PC-3 (cell line): ENCODE results near the gene FCN3. TPM values are rescaled to one million over a fixed set of nuclear protein-coding genes. Genes with fewer than 3 reads are reported as not detected.

Experiments used
- ATAC-seq: fragments of 200-7000 bp; cut with Tn5 transposase; 2 replicates; pipeline ENCODE4 v1.9.1; 2020; ENCODE audit warnings: mild to moderate bottlenecking, moderate library complexity
- BruUV-seq: library from RNA; stranded (reverse); fragments of 400-500 nt; replicated peaks from 2 replicates; lab custom pipeline; 2021; lab: Mats Ljungman, UMichigan
- CTCF ChIA-PET: fragments of 300-600 bp; sonication (Branson Sonifier 250); formaldehyde crosslinking; loops from one replicate; lab custom pipeline; 2022; ENCODE audit warnings: antibody characterized with exemption; lab: Charles Lee
- POLR2A ChIA-PET: fragments of 300-600 bp; sonication (Branson Sonifier 250); formaldehyde crosslinking; loops from one replicate; lab custom pipeline; 2022; ENCODE audit warnings: antibody characterized with exemption; ENCODE audit not compliant: unreplicated experiment; lab: Charles Lee
- DNase-seq: peaks from one replicate; pipeline ENCODE4 v3.0.0-alpha.2; 2015
- H2AFZ ChIP-seq: fragments of 300-600 bp; sonication (generic); 2 replicates; pipeline ENCODE4 v1.6.0; 2016; ENCODE audit warnings: antibody characterized with exemption, low read length
- H3F3A ChIP-seq: fragments of 300-600 bp; sonication (generic); one replicate; pipeline ENCODE4 v1.6.0; 2017; ENCODE audit warnings: antibody characterized with exemption, low read length, control low read depth, mild to moderate bottlenecking; ENCODE audit not compliant: unreplicated experiment
- H3K27ac ChIP-seq: fragments of 300-600 bp; sonication (generic); 2 replicates; pipeline ENCODE4 v1.5.1; 2016; ENCODE audit warnings: mild to moderate bottlenecking, low read length
- H3K27me3 ChIP-seq: fragments of 300-600 bp; sonication (generic); 2 replicates; pipeline ENCODE4 v1.6.1; 2016; ENCODE audit warnings: low read length, mixed read lengths
- H3K36me3 ChIP-seq: fragments of 300-600 bp; sonication (generic); 2 replicates; pipeline ENCODE4 v1.6.1; 2016; ENCODE audit warnings: low read depth, mixed run types, low read length, mixed read lengths
- H3K4me1 ChIP-seq: fragments of 300-600 bp; sonication (generic); 2 replicates; pipeline ENCODE4 v1.5.1; 2016; ENCODE audit warnings: low read length; ENCODE audit not compliant: insufficient read depth
- H3K4me2 ChIP-seq: fragments of 300-600 bp; sonication (generic); 2 replicates; pipeline ENCODE4 v1.6.0; 2016; ENCODE audit warnings: low read length
- H3K4me3 ChIP-seq: fragments of 300-600 bp; sonication (generic); 2 replicates; pipeline ENCODE4 v1.5.1; 2016; ENCODE audit warnings: mild to moderate bottlenecking, low read length, mixed read lengths
- H3K79me2 ChIP-seq: fragments of 300-600 bp; sonication (generic); 2 replicates; pipeline ENCODE4 v1.6.1; 2017; ENCODE audit warnings: low read length, mixed read lengths
- H3K9ac ChIP-seq: fragments of 300-600 bp; sonication (generic); 2 replicates; pipeline ENCODE4 v1.6.0; 2016; ENCODE audit warnings: mild to moderate bottlenecking, low read length
- H3K9me2 ChIP-seq: fragments of 300-600 bp; sonication (generic); replicated peaks from 2 replicates; pipeline ENCODE4 v1.6.1; 2016; ENCODE audit warnings: mixed run types, low read length, mixed read lengths
- H3K9me3 ChIP-seq: fragments of 300-600 bp; sonication (generic); 2 replicates; pipeline ENCODE4 v1.6.1; 2016; ENCODE audit warnings: low read length, mixed read lengths
- H4K20me1 ChIP-seq: fragments of 300-600 bp; sonication (generic); 2 replicates; pipeline ENCODE4 v1.6.1; 2016; ENCODE audit warnings: low read length, mixed read lengths
- EZH2 ChIP-seq: fragments of 300-600 bp; sonication (generic); IDR thresholded peaks from one replicate; pipeline ENCODE4 v1.6.1; 2017; ENCODE audit warnings: antibody characterized with exemption, mild to moderate bottlenecking, low read length; ENCODE audit not compliant: unreplicated experiment
- EZH2phosphoT487 ChIP-seq: fragments of 300-600 bp; sonication (generic); IDR thresholded peaks from 2 replicates; pipeline ENCODE4 v1.6.1; 2018; ENCODE audit warnings: mild to moderate bottlenecking, antibody characterized with exemption, low read length, borderline replicate concordance
- intact Hi-C: fragments of 100-400 bp; cut with micrococcal nuclease; formaldehyde crosslinking; loops from 2 replicates; pipeline ENCODE4 v1.9.0; 2023
- total RNA-seq: library from RNA; depleted of rRNA; stranded (reverse); fragments of >200 nt; gene quantifications from 2 replicates; pipeline ENCODE4 v1.2.3, GENCODE V29; 2014
- TF ChIP-seq, protein P1 (sequence below): fragments of 300-600 bp; sonication (generic); conservative IDR thresholded peaks from 2 replicates; pipeline ENCODE4 v1.5.1; 2017; ENCODE audit warnings: antibody characterized with exemption, low read depth, mild to moderate bottlenecking, low read length

The FCN3 gene
- total RNA-seq, 1 experiment from 2014 or later: not detected

DNA sequence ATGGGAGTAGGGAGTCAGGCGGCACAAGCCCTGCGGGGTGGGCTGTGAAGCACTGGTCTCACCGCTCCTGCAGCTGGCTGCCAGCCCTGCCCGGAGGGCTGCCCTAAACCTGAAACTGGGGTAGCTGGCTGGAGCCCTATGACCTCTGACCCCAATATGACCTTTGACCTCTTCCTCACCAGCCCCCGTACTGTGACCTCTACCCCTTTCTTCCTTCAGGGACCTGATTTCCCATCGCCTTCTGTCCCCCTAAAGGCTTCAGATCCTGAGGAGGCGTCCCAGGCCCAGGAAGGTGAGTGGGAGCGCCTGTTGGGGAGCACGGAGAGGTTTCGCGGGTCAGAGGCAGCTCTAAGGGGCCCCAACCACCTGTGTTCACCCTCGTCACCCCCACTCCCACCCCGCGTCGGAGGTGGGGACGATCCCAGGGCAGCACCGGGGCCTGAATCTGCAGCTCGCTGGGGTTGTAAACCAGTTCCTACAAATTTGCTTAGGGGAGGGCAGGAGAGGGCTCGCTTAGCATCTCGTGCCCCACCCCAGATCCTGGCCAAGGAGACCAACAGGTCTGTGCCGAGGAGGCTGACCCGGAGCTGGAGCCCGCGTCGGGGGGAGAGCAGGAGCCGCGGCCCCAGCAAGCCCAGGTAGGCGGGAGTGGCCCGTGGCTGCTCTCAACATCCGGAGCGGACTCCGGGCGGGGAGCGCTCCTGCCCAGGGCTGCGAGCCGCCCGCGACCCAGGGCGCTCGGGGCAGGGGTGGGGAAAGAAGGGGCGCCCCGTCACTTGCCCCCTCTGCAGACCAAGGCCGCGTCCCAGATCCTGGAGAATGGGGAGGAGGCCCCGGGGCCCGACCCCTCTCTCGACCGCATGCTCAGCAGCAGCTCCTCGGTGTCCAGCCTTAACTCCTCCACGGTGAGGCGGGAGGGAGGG lies 25.5 kb downstream of the FCN3 start:
- H3K9ac ChIP-seq: peak overlapping the region; percentile 69
- intact Hi-C loops: loop anchor here (1.0 kb wide), 1 partner anchor 8 kb away; no protein-coding TSS in a partner anchor
- no peaks in the 10 kb centered on the region for H4K20me1 ChIP-seq
- TSS peak; percentile 40 for BruUV-seq
- H3K9me3 ChIP-seq: no peaks in the 10 kb centered on the region
- ChIA-PET POLR2A (interaction anchor here (0.7 kb wide), 1 partner anchor 18 kb away, joined by 11 read pairs; the partner anchor contains the start of gene MAP3K6), CTCF (interaction anchor here (0.5 to 0.7 kb wide), 3 partner anchors 50 to 114 kb away, joined by 3 to 4 read pairs (median 4); partner anchors contain the start of gene WDTC1)
- no peaks in the 10 kb centered on the region for H3K27me3 ChIP-seq
- peak overlapping the region; percentile 96 for H3K4me2 ChIP-seq
- no peaks in the 10 kb centered on the region for H3K9me2 ChIP-seq
- TF ChIP-seq EZH2phosphoT487 (no peak), EZH2 (no peak)
- TF ChIP-seq, protein P1, sequence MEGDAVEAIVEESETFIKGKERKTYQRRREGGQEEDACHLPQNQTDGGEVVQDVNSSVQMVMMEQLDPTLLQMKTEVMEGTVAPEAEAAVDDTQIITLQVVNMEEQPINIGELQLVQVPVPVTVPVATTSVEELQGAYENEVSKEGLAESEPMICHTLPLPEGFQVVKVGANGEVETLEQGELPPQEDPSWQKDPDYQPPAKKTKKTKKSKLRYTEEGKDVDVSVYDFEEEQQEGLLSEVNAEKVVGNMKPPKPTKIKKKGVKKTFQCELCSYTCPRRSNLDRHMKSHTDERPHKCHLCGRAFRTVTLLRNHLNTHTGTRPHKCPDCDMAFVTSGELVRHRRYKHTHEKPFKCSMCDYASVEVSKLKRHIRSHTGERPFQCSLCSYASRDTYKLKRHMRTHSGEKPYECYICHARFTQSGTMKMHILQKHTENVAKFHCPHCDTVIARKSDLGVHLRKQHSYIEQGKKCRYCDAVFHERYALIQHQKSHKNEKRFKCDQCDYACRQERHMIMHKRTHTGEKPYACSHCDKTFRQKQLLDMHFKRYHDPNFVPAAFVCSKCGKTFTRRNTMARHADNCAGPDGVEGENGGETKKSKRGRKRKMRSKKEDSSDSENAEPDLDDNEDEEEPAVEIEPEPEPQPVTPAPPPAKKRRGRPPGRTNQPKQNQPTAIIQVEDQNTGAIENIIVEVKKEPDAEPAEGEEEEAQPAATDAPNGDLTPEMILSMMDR: no peak
- peak overlapping the region; percentile 82 for H2AFZ ChIP-seq
- peaks cover under 1% of the 10 kb centered on the region; the same call in 1 of the 2 replicates for H3K79me2 ChIP-seq
- DNase-seq: peak; percentile 90
- H3K36me3 ChIP-seq: no peaks in the 10 kb centered on the region
- peaks cover 16% of the 10 kb centered on the region for H3K4me1 ChIP-seq
- peak overlapping the region; percentile 60 for H3K27ac ChIP-seq
- ATAC-seq: peak; percentile 81
- H3K4me3 ChIP-seq: peak overlapping the region; percentile 71
- H3F3A ChIP-seq: no peaks in the 10 kb centered on the region

DNA sequence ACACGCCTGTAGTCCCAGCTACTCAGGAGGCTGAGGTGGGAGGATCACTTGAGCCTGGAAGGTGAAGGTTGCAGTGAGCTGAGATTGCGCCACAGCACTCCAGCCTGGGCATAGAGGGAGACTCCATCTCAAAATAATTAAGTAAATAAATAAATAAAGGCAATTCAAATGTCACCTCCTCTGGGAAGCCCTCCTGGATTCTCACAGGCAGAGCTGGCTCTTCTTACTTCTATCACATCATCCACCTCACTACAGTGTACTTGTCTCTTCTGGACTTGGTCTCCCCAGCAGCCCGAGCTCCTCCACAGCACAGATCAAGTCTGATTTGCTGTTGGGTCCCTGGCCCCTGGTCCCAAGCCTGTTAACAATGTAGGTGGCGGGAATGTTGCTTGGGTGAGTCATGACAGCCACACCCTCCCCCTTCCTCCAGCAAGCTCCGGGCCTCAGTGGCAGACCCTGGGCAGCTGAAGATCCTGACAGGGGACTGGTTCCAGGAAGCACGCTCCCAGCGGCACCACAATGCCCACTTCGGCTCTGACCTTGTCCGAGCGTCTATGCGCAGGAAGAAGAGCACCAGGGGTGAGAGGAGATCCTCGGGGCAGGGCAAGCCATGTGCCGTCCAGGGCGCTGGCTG lies 27.5 kb downstream of the FCN3 start:
- CTCF ChIA-PET: no interaction called here
- Histone ChIP-seq H2AFZ (no peak overlapping the region), H3K4me2 (0 out of 2 replicates have a peak overlapping the region, but pooled peaks have one; percentile 15), H4K20me1 (no peaks in the 10 kb centered on the region), H3K9me2 (no peaks in the 10 kb centered on the region), H3K27me3 (no peaks in the 10 kb centered on the region), H3K9me3 (no peaks in the 10 kb centered on the region), H3K4me1 (peaks cover 35% of the 10 kb centered on the region), H3K4me3 (no peak overlapping the region), H3K36me3 (no peaks in the 10 kb centered on the region), H3K27ac (no peak overlapping the region), H3F3A (no peaks in the 10 kb centered on the region), H3K79me2 (peaks cover 21% of the 10 kb centered on the region), H3K9ac (no peak overlapping the region)
- intact Hi-C loops: no loop called here
- no TSS peak for BruUV-seq
- ATAC-seq (no peak), DNase-seq (peak; percentile 51)
- POLR2A ChIA-PET: no interaction called here
- TF ChIP-seq EZH2: no peak
- no peak for TF ChIP-seq EZH2phosphoT487
- TF ChIP-seq, protein P1: no peak
